Endothelial cell of umbilical vein (primary cell): ENCODE measurements around the gene RALGAPB. TPM values are rescaled to one million over a fixed set of nuclear protein-coding genes. Genes with fewer than 3 reads are reported as not detected.

Experiments used
- BruUV-seq: library from RNA; stranded (reverse); fragments of 400-500 nt; replicated peaks from 2 replicates; lab custom pipeline; 2021; lab: Mats Ljungman, UMichigan
- CTCF ChIA-PET: fragments of 300-600, 350-600 bp; sonication (Branson Sonifier 250); formaldehyde crosslinking; loops from one replicate; lab custom pipeline; 2021; ENCODE audit warnings: antibody characterized with exemption, inconsistent platforms; lab: Charles Lee
- POLR2A ChIA-PET: fragments of 300-600, 350-600 bp; sonication (Branson Sonifier 250); formaldehyde crosslinking; loops from one replicate; lab custom pipeline; 2021; ENCODE audit warnings: antibody characterized with exemption, inconsistent platforms; lab: Charles Lee
- DNase-seq: peaks from one replicate; pipeline ENCODE4 v3.0.0-alpha.2; 2011; ENCODE audit warnings: low read depth, low spot score
- FAIRE-seq: peaks from 2 replicates; lab custom pipeline; 2011; peaks lifted over from hg19 to GRCh38; lab: Jason Lieb, UNC
- H2AFZ ChIP-seq: 2 replicates; pipeline ENCODE4 v1.6.0; 2012; ENCODE audit warnings: low read depth, low read length, control low read depth, inconsistent platforms
- H3K27ac ChIP-seq: 2 replicates; pipeline ENCODE4 v1.5.1; 2011; ENCODE audit warnings: low read depth, mild to moderate bottlenecking, control low read depth, low read length, moderate library complexity; ENCODE audit not compliant: insufficient read depth
- H3K27me3 ChIP-seq, 2 experiments: 2 replicates each; pipeline versions ENCODE4 v1.6.0 to v1.6.1; 2011; ENCODE audit warnings: low read length in 2 of 2, mixed read lengths in 1 of 2; ENCODE audit not compliant: control insufficient read depth in 2 of 2, insufficient read depth in 2 of 2
- H3K36me3 ChIP-seq, 2 experiments: 2 replicates in 1 of 2; 3 replicates in 1 of 2; pipeline ENCODE4 v1.5.1; 2011; ENCODE audit warnings: low read length in 2 of 2, mild to moderate bottlenecking in 1 of 2, moderate library complexity in 1 of 2; ENCODE audit not compliant: control insufficient read depth in 2 of 2, insufficient read depth in 2 of 2; ENCODE audit errors: extremely low read depth in 1 of 2
- H3K4me1 ChIP-seq: 3 replicates; pipeline ENCODE4 v1.5.1; 2011; ENCODE audit warnings: mild to moderate bottlenecking, low read length; ENCODE audit not compliant: control insufficient read depth, insufficient read depth; ENCODE audit errors: extremely low read depth
- H3K4me2 ChIP-seq: 2 replicates; pipeline ENCODE4 v1.6.1; 2011; ENCODE audit warnings: low read length, control low read depth, mixed read lengths; ENCODE audit not compliant: insufficient read depth
- H3K4me3 ChIP-seq, 3 experiments: fragments of 200-600 bp in 1 of 3; sonication (generic), shearing (Covaris generic) in 1 of 3; replicated peaks in 1 of 3; 2 replicates each; pipeline ENCODE4 v1.5.1; 2011 to 2016; ENCODE audit warnings: control low read depth in 3 of 3, low read length in 3 of 3, mild to moderate bottlenecking in 2 of 3, inconsistent platforms in 1 of 3, low read depth in 1 of 3, moderate library complexity in 1 of 3; ENCODE audit not compliant: insufficient read depth in 1 of 3
- H3K79me2 ChIP-seq: 2 replicates; pipeline ENCODE4 v1.6.0; 2012; ENCODE audit warnings: low read length, inconsistent platforms; ENCODE audit not compliant: control insufficient read depth, insufficient read depth
- H3K9ac ChIP-seq: replicated peaks from 2 replicates; pipeline ENCODE3; 2011; ENCODE audit warnings: low read length, control low read depth; ENCODE audit not compliant: insufficient read depth; ENCODE audit errors: extremely low read depth
- H3K9me1 ChIP-seq: replicated peaks from 3 replicates; pipeline ENCODE4 v1.6.0; 2011; ENCODE audit warnings: mild to moderate bottlenecking, low read length; ENCODE audit not compliant: control insufficient read depth, insufficient read depth; ENCODE audit errors: extremely low read depth
- H3K9me3 ChIP-seq: replicated peaks from 2 replicates; pipeline ENCODE4 v1.5.1; 2012; ENCODE audit warnings: low read length, inconsistent platforms; ENCODE audit not compliant: control insufficient read depth, insufficient read depth
- H4K20me1 ChIP-seq: replicated peaks from 2 replicates; pipeline ENCODE3; 2011; ENCODE audit warnings: mild to moderate bottlenecking, low read length; ENCODE audit not compliant: control insufficient read depth, insufficient read depth; ENCODE audit errors: extremely low read depth
- CTCF ChIP-seq, 2 donors: IDR thresholded peaks; 1 replicate in 1 of 2; 2 replicates in 1 of 2; pipeline ENCODE4 v1.5.1; 2011; ENCODE audit warnings: low read length in 2 of 2, mild to moderate bottlenecking in 2 of 2, moderate library complexity in 2 of 2, control low read depth in 1 of 2, inconsistent platforms in 1 of 2, low read depth in 1 of 2; ENCODE audit not compliant: insufficient read depth in 1 of 2; ENCODE audit errors: extremely low read depth in 1 of 2
- EZH2 ChIP-seq: IDR thresholded peaks from 2 replicates; pipeline ENCODE4 v1.6.1; 2012; ENCODE audit warnings: borderline replicate concordance, low read depth, mild to moderate bottlenecking, moderate library complexity, low read length, inconsistent platforms; ENCODE audit not compliant: severe bottlenecking
- JUN ChIP-seq: IDR thresholded peaks from 2 replicates; pipeline ENCODE4 v1.6.1; 2011; ENCODE audit warnings: borderline replicate concordance, low read depth; ENCODE audit not compliant: insufficient read length, insufficient read depth
- MAX ChIP-seq: IDR thresholded peaks from 2 replicates; pipeline ENCODE4 v1.6.1; 2011; ENCODE audit not compliant: insufficient read depth, insufficient read length
- MYC ChIP-seq: IDR thresholded peaks from one replicate; pipeline ENCODE4 v1.6.1; 2011; ENCODE audit warnings: mild to moderate bottlenecking, low read depth, low read length
- POLR2A ChIP-seq: IDR thresholded peaks from 2 replicates; pipeline ENCODE4 v1.6.1; 2012; ENCODE audit warnings: low read depth, mild to moderate bottlenecking, control low read depth, low read length
- dilution Hi-C: fragments of 300-500 bp; cut with MboI; formaldehyde crosslinking; loops from one replicate; pipeline ENCODE4 v1.15.0; 2019; ENCODE audit warnings: low sequenced_read_pairs; ENCODE audit not compliant: extremely low pct_ligation_motif_present
- intact Hi-C: fragments of 100-400 bp; cut with micrococcal nuclease; formaldehyde crosslinking; loops from one replicate; pipeline ENCODE4 v1.10.0; 2022
- polyA plus RNA-seq, 4 experiments: library from polyadenylated mRNA; depleted of rRNA in 3 of 4; stranded (reverse) in 3 of 4; unstranded in 1 of 4; fragments of >200 nt; gene quantifications; 2 replicates each; pipeline versions ENCODE4 v1.2.1 to v1.2.3, GENCODE V29; 2011 to 2012; ENCODE audit warnings: missing spikeins in 1 of 4
- total RNA-seq: library from RNA; stranded (reverse); gene quantifications from 2 replicates; pipeline ENCODE4 v1.2.3, GENCODE V29; 2021

RALGAPB gene
- total and polyA plus RNA-seq, 2 donors (not counting 3 experiments of a cell fraction or from before 2014, with no cell fraction given), result 12.8 to 38.7 TPM

- no peaks in the 10 kb centered on the region for H3K9me1 ChIP-seq
- no peaks in the 10 kb centered on the region for H4K20me1 ChIP-seq
- H3K9me3 ChIP-seq, result no peaks in the 10 kb centered on the region
- no peaks in the 10 kb centered on the region for H3K36me3 ChIP-seq
- ChIA-PET POLR2A (no interaction called here), CTCF (no interaction called here)
- H3K4me1 ChIP-seq, result no peaks in the 10 kb centered on the region
- DNase-seq (no peak), FAIRE-seq (no peak)
- no peak overlapping the region for H3K4me3 ChIP-seq
- H3K27me3 ChIP-seq, result peaks cover 0 to 6% of the 10 kb centered on the region in 2 experiments
- dilution Hi-C loops (no loop called here), intact Hi-C loops (no loop called here)
- no peaks in the 10 kb centered on the region for H3K79me2 ChIP-seq
- H3K4me2 ChIP-seq, result no peak overlapping the region
- no peak for TF ChIP-seq MAX
- no peak for TF ChIP-seq JUN
- no peak overlapping the region for H3K27ac ChIP-seq
- H3K9ac ChIP-seq, result no peak overlapping the region
- no peak overlapping the region for H2AFZ ChIP-seq
- BruUV-seq, result no TSS peak
Measured at GRCh38 chr20:38586181-38586525, 113.5 kb downstream of the RALGAPB start.

GRCh38 chr20:38588303-38588702, 115.7 kb downstream of the RALGAPB start:
- no peaks in the 10 kb centered on the region for H3K9me3 ChIP-seq
- FAIRE-seq, result no peak
- no peak overlapping the region for H3K9ac ChIP-seq
- intact Hi-C loops, result no loop called here
- H3K27ac ChIP-seq, result no peak overlapping the region
- no peak overlapping the region for H2AFZ ChIP-seq
- no peak for TF ChIP-seq CTCF (IDR thresholded peaks at IDR 0.05; ENCODE audit: extremely low read depth in 1 of 2, insufficient read depth in 1 of 2, low read depth in 1 of 2, low read length in 2 of 2)
- TF ChIP-seq POLR2A, result no peak
- TF ChIP-seq JUN, result no peak
- no peak for TF ChIP-seq MYC
- no peak for TF ChIP-seq EZH2
- no peak overlapping the region for H3K4me2 ChIP-seq
- no peaks in the 10 kb centered on the region for H3K4me1 ChIP-seq
- DNase-seq, result no peak
- H3K27me3 ChIP-seq, result peaks cover 0 to 5% of the 10 kb centered on the region in 2 experiments
- ChIA-PET POLR2A (no interaction called here), CTCF (no interaction called here)
- H4K20me1 ChIP-seq, result no peaks in the 10 kb centered on the region
- H3K4me3 ChIP-seq, result no peak overlapping the region
- no peaks in the 10 kb centered on the region for H3K79me2 ChIP-seq
- H3K36me3 ChIP-seq, result no peaks in the 10 kb centered on the region
- no peaks in the 10 kb centered on the region for H3K9me1 ChIP-seq
- no TSS peak for BruUV-seq
- dilution Hi-C loops, result no loop called here
